ENCODE data around the gene CHRDL2. TPM values are rescaled to one million over a fixed set of nuclear protein-coding genes. Genes with fewer than 3 reads are reported as not detected.
A peak's percentile ranks its signal among the peaks of the same experiment; 100 is the strongest.

CHRDL2 gene
- total RNA-seq, 1 donor from 2014 or later: not detected

GRCh38 chr11:74707182-74707581 is 24.0 kb downstream of the CHRDL2 start:
- peaks cover 10% of the 10 kb centered on the region for H3K4me1 Mint-ChIP-seq (ENCODE audit: low read depth, unreplicated experiment)
- H3K27me3 Mint-ChIP-seq (ENCODE audit: unreplicated experiment): peaks cover 15% of the 10 kb centered on the region
- TF ChIP-seq, protein P1, sequence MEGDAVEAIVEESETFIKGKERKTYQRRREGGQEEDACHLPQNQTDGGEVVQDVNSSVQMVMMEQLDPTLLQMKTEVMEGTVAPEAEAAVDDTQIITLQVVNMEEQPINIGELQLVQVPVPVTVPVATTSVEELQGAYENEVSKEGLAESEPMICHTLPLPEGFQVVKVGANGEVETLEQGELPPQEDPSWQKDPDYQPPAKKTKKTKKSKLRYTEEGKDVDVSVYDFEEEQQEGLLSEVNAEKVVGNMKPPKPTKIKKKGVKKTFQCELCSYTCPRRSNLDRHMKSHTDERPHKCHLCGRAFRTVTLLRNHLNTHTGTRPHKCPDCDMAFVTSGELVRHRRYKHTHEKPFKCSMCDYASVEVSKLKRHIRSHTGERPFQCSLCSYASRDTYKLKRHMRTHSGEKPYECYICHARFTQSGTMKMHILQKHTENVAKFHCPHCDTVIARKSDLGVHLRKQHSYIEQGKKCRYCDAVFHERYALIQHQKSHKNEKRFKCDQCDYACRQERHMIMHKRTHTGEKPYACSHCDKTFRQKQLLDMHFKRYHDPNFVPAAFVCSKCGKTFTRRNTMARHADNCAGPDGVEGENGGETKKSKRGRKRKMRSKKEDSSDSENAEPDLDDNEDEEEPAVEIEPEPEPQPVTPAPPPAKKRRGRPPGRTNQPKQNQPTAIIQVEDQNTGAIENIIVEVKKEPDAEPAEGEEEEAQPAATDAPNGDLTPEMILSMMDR (IDR thresholded peaks at IDR 0.05; ENCODE audit: partially characterized antibody, unreplicated experiment): no peak
- H3K9me3 Mint-ChIP-seq (ENCODE audit: unreplicated experiment): peaks cover 2% of the 10 kb centered on the region
- no peak for DNase-seq
- H3K27ac Mint-ChIP-seq (ENCODE audit: unreplicated experiment): no peak overlapping the region
- H3K36me3 Mint-ChIP-seq (ENCODE audit: unreplicated experiment): no peaks in the 10 kb centered on the region
- no peak overlapping the region for H3K4me3 Mint-ChIP-seq (ENCODE audit: unreplicated experiment)

DNA sequence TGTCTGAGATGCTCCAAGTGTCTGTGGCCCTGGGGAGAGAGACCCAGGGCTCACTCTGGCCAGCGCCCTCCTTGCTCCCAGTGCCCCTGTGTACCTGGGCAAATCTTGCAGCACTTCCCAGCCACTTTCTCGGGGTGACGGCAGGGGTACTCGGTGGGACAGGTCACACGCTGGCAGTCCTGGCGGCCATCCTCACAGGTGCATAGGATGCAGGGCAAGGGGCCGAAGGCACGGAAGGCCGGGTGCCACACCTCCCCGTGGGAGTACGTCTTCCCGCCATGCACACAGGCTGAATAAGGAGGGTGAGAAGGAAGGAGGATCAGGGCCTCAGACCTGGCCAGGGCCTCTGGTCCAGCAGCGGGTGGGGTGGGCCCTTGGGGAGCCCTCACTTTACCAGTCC is 28.0 kb downstream of the CHRDL2 start:
- DNase-seq: no peak
- Mint-ChIP-seq H3K36me3 (ENCODE audit: unreplicated experiment) (no peaks in the 10 kb centered on the region), H3K27me3 (ENCODE audit: unreplicated experiment) (peaks cover 16% of the 10 kb centered on the region), H3K9me3 (ENCODE audit: unreplicated experiment) (no peaks in the 10 kb centered on the region), H3K27ac (ENCODE audit: unreplicated experiment) (no peak overlapping the region), H3K4me1 (ENCODE audit: low read depth, unreplicated experiment) (peaks cover 11% of the 10 kb centered on the region), H3K4me3 (ENCODE audit: unreplicated experiment) (no peak overlapping the region)
- TF ChIP-seq, protein P1 (IDR thresholded peaks at IDR 0.05; ENCODE audit: partially characterized antibody, unreplicated experiment): no peak

DNA sequence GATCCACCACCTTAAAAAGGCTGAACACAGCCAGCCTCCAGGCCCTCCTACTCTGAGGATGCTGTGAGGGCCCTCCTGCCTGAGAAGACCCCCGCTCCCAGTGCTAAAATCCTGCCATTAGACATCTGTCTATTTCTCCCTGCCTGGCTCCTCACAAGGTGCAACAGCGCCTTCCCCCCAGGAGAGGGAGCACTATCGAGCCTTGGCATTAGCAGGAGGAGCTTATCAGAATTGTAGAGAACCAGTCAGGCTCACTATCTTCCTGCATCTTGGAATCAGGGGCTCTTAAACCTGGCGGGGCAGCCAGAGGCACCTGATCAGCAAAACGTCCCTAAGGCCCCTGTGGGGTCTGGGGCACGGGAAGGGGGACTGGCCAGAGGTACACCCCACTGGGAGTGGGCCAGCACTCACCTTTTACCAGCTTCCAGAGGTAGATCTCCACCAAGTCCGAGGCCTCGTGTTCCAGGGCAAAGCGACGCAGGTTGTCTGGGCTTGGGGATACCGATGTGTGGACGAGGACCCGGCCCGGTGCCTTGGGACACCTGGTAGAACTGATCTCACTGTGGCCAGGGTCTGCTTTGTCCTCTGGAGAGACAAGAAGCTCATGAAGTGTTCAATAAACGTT is 28.7 kb downstream of the CHRDL2 start:
- H3K4me3 Mint-ChIP-seq (ENCODE audit: unreplicated experiment): no peak overlapping the region
- H3K9me3 Mint-ChIP-seq (ENCODE audit: unreplicated experiment): no peaks in the 10 kb centered on the region
- peak; percentile 80 for DNase-seq
- peaks cover 14% of the 10 kb centered on the region for H3K4me1 Mint-ChIP-seq (ENCODE audit: low read depth, unreplicated experiment)
- peaks cover 15% of the 10 kb centered on the region for H3K27me3 Mint-ChIP-seq (ENCODE audit: unreplicated experiment)
- peak overlapping the region; percentile 64 for H3K27ac Mint-ChIP-seq (ENCODE audit: unreplicated experiment)
- TF ChIP-seq, protein P1 (IDR thresholded peaks at IDR 0.05; ENCODE audit: partially characterized antibody, unreplicated experiment): peak; percentile 95
- H3K36me3 Mint-ChIP-seq (ENCODE audit: unreplicated experiment): no peaks in the 10 kb centered on the region

GRCh38 chr11:74701351-74701750 is 29.9 kb downstream of the CHRDL2 start:
- Mint-ChIP-seq H3K27me3 (ENCODE audit: unreplicated experiment) (peaks cover 13% of the 10 kb centered on the region), H3K4me1 (ENCODE audit: low read depth, unreplicated experiment) (peaks cover 14% of the 10 kb centered on the region), H3K36me3 (ENCODE audit: unreplicated experiment) (no peaks in the 10 kb centered on the region), H3K9me3 (ENCODE audit: unreplicated experiment) (no peaks in the 10 kb centered on the region), H3K4me3 (ENCODE audit: unreplicated experiment) (no peak overlapping the region), H3K27ac (ENCODE audit: unreplicated experiment) (no peak overlapping the region)
- TF ChIP-seq, protein P1 (IDR thresholded peaks at IDR 0.05; ENCODE audit: partially characterized antibody, unreplicated experiment): no peak
- no peak for DNase-seq

DNA sequence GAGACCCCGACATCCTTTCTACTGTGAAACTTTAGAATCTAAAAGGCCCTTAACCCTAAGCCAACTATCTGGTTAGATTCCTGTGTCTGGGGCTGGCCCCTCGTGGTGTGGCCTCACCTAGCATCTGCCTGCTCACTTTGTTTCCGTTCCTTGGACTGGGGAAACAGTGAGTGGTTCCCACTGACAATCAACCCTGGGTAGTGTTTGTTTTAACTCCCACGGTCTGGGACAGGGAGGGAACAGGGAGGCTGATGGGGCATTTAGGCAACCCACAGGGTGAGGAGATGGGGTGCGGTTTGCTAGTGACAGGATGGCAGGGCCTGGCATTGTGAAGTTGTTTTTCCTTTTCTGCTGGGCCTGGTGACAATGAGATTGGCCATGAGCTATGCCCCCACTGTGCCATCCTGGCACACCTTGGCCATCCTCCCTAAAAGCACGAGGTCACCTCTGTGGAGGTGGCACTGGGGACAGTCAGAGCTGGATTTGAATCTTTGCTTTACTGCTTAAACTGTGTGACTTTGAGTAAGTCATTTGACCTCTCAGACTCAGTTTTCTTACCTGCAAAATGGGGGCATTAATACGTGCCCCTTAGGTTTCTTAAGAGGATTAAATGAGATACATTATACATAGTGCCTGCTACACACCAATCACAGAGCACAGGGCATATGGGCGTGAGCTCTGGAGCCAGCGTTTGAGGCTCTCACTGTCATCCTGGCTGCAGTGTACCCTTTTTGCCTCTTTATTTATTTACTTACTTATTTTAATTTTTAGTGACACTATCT is 31.4 kb downstream of the CHRDL2 start:
- Mint-ChIP-seq H3K9me3 (ENCODE audit: unreplicated experiment) (no peaks in the 10 kb centered on the region), H3K27ac (ENCODE audit: unreplicated experiment) (no peak overlapping the region), H3K36me3 (ENCODE audit: unreplicated experiment) (no peaks in the 10 kb centered on the region), H3K4me1 (ENCODE audit: low read depth, unreplicated experiment) (peaks cover 14% of the 10 kb centered on the region), H3K4me3 (ENCODE audit: unreplicated experiment) (no peak overlapping the region), H3K27me3 (ENCODE audit: unreplicated experiment) (peaks cover 11% of the 10 kb centered on the region)
- TF ChIP-seq, protein P1 (IDR thresholded peaks at IDR 0.05; ENCODE audit: partially characterized antibody, unreplicated experiment): no peak
- no peak for DNase-seq
